HG02610 (cell line): ENCODE data around the gene SIGMAR1.
A peak's percentile ranks its signal among the peaks of the same experiment; 100 is the strongest.

ENCODE experiments used
- ATAC-seq: cut with Tn5 transposase; IDR thresholded peaks from one replicate; pipeline ENCODE4 v1.9.1; 2021; ENCODE audit warnings: mild to moderate bottlenecking, moderate library complexity; ENCODE audit not compliant: unreplicated experiment

The SIGMAR1 gene

DNA sequence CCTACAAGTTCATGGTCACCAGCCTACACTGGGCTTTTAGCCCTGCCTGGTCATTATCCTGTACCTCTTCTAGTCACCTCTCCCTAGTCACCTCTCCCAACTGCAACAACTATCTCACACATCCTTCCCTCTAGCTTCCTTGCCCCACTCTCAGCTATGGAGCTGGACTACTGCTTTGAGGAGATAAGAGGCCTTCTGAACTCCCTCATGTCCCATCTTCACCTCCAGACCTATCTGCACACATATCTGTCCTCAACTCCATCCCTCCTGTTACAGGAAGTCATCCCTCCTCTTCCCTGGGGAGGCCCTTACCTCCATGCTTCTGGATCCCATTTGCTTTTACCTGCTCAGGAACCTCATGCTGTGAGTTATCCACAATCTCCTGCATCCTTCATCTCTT lies 31.4 kb downstream of the SIGMAR1 start:
- no peak for ATAC-seq

DNA sequence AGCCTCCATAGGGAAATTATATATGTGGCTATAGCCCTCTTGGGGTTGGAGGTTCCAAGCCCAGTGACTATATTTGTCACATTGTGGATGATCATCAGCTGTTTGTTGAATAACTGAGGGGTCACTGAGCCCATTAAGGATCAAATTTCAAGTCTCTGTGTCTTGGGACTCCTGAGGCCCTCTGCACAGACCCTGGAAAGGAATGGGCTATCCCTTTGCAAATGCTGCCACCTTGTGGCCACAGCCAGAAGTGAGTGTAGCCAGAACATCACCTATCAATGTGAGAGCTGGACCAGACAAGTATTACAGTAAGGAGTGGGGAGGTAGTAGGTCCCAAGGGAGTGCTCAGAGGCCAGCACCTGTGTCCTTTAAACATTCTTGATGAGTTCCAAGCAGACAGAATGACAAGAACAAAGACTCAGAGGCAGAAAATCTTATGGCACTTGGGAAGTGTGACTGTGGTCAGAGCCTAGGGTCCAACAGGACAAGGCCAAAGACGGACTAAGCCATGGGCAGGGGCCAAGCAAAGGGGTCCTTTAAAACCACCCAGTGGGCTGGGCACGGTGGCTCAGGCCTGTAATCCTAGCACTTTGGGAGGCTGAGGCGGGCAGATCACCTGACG lies 33.9 kb downstream of the SIGMAR1 start:
- ATAC-seq, result peak; percentile 74

DNA sequence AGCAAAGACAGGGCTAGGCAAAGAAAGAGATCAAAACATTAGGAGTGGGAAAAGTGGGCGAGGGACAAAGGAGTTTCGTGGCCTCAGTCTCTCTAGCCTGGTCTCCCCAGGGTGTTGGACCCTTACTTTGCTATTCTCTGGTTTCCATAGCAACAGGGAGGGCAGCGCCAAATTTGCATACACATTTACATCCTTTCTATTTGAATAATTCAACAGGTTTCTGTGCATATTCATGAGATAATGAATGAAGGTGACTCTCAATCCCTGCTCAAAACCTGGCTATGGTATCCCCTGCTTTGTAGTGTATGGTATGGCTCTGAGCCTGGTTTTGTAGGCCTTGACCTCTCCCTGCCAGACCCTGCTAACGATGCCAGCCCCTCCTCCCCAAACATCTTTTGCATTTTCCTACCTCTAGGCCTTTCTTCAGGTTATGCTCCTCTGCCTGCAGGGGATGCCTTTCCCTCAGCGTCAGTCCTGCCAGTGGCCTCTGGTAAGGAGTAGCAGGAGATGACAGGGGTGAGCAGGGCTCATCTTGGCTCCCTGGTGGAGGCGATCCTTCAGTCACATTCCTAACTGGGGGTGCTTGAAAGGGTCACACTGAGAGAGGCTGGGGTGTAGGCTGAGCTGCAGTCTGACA lies 35.5 kb downstream of the SIGMAR1 start:
- ATAC-seq, result no peak

DNA sequence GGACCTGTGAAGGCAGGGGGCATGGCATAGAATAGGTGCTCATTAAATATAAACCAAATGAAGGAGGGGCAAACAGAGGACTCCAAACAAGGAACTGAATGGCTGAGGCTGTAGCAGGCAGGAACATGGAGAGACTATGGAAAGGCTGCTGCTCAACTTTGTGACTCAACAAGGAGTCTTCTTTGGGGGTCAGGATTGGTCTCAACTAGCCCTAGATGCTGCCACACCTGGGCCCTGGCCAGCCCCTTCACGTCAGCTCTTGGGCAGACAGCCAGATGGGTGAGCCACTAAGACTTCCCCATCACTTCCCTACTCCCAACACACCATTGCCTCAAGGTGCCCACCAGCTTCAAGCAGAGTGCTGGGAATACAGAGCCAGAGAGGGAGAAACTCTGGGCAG lies 36.7 kb downstream of the SIGMAR1 start:
- no peak for ATAC-seq

DNA sequence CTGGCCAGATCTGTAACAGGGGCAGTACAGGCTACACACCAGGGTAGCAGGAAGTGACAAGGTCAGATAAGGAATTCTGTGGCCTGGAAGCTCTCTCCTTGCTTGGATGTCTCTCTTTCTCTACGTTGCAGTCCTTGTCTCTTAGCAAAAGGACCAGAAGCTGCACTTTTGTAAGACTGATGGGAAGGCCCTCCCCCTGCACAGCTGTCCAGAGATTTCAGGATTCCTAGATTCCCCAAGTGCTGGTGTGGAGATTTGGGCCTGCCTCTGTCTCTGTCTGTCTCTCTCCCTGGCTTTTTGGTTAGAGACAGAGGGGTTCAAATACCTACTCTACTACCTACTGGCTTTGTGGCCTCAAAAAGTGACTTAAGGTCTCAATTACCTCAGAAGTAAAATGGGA lies 38.0 kb downstream of the SIGMAR1 start:
- no peak for ATAC-seq

DNA sequence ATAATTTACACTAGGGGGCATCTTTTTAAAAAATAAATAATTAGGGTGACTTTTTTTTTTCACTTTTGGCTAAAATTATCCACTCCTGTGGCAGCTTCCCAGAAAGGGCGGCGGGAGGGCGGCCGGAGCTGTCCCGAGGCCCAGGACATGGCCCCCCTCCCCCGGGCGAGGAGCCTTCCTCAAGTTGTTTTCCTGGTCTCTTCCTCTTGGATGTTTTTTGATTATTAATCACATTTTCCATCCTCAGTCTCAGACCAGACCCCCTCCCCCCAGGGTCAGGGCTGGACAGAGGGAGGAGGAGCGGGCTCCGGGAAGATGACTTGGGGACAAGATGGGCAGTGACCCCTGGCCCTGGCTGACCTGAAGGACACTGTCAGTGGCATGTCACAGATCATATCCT lies 43.4 kb downstream of the SIGMAR1 start:
- no peak for ATAC-seq

DNA sequence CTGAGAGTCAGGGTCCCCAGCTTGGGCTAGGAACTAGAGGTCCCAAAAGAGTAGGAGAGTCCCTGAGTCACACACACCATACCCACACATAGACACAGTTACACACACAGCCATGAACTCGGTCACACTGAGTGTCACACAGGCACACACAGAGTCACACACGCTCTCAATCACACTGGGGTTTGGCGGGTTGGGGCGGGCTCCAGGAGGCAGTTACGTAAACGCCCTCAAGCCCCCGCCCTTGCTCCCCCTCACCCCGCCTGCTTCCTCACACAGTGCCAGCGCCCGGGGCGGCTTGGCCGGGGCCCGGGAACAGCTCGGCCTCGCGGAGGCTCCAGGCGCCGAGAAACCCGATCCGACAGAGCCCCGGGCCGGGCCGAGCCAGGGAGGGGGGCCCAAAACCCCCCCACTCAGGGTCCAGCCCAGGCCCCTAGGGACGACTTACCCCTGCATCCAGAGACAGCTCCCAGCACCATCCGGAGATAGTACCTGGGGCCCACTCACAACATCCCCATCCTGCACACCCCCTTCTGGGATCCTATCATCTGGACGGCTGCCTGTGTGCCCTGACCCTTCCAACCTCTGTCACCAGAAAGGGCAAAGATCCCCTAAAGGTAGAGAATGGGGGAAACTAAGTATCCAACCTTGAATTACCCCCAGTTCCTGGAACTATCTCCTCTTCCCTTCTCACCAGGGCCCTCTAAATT lies 44.5 kb downstream of the SIGMAR1 start:
- no peak for ATAC-seq

DNA sequence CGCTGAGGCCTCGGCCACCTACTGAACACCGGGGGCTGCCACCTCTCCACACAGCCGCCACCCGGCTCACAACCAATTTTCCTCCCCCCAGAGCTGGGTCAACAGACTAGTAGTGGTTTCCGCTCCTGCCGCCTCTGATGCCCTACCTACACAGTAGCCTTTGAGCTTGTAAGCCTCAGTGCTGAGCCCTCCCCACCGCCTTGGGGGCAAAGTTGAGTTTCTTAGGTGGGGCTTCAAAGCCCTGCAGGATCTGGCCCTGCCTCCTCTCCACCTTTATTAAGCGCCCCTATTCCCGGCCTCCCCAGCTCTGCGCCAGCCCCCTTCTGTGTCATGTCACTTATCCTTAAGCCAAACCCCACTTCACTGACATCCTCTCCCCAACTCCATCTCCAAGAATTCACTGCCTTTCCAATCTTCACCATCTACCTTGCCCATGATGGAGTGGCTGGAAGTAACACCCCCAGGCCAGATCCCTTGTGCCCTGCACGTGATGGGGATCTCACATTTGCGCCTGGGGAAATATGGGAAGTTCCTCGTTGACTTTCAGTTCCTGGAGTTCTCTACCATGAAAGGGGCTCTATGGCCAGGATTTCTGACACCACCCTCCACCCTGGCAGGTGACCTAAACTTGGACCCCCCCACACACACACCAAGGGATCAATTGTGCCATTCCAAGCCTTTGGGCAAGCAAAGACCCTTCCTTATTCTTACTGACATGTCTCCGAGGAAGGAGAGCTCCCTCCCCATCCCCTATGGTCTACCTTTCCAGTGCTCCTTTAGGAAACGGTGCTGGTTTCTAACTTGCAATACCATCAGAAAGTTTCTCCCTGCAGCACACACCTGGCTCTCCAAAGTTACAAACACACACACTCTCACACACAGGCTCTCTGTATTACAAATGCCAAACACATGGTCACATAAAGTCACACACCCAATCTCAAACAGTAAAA lies 45.4 kb downstream of the SIGMAR1 start:
- no peak for ATAC-seq

DNA sequence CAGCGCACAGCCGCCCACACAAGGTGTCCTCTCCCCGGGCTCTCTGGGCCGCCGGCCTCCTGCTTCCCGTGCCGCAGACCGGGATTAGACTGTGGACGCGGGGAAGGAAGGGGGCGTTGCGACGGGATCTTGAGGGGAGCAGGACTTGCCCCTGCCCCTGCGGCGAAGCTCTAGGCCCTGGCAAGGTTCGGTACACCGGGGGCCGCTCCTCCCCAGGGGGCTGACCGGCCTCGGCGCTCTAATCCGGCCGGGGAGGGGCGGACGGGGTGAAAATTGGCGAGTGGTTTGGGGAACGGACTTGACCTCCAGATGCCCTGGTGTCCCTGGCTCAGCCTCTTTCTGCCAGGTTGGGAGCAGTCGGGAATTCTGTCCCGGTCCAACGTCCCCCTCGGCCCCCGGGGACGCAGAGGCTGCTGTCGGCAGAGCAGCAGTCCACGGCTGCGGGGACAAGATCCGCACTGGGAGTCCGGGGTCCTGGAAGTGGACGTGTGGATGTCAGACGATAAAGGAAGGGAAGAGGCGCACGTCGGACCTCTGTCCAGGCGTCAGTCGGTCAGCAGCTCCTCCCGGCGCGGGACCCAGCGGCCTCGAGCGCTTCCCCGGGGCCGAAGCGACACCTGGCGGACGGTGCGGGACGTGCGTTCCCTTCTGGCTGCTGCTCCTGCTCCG lies 46.2 kb downstream of the SIGMAR1 start:
- ATAC-seq, result no peak

DNA sequence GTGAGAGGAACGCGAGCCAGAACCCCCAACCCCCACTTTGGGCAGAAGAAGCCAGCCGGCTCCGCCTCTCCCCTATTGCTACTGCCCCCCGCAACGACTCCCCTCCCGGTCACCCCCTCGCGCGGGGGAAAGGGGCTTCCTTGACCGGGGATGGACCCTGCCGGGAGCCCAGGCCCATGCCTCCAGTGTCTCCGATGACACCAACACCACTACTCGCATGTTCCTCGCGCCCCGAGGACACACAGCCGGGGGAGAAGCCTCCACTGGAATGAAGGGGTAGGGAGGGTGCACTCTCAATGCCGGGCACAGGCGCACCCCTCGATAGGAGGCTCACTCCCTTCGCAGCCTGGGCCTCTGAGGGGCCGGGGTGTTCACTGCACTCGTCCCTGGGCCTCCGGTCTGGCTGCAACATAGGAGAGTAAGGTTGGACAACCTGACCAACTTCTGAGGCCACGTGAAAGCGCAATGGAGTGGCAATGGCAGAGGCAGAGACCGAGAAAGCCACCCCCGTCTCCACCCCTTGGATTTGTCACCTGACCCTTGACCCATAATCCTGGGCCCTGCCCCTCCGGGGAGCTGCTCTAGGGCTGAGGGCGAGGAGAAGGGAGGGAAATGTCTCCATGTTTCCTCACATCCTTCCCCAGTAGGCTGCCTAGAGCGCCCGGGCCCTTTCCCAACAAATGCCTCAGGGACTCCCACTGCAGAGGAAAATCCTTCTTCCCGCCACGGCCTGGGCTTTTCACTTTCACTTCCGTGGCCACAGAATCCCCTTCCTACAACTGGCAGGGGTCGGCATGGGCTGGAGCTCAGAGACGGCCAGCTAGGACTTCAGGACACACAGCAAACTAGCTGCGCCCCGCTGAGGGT lies 47.0 kb downstream of the SIGMAR1 start:
- no peak for ATAC-seq

DNA sequence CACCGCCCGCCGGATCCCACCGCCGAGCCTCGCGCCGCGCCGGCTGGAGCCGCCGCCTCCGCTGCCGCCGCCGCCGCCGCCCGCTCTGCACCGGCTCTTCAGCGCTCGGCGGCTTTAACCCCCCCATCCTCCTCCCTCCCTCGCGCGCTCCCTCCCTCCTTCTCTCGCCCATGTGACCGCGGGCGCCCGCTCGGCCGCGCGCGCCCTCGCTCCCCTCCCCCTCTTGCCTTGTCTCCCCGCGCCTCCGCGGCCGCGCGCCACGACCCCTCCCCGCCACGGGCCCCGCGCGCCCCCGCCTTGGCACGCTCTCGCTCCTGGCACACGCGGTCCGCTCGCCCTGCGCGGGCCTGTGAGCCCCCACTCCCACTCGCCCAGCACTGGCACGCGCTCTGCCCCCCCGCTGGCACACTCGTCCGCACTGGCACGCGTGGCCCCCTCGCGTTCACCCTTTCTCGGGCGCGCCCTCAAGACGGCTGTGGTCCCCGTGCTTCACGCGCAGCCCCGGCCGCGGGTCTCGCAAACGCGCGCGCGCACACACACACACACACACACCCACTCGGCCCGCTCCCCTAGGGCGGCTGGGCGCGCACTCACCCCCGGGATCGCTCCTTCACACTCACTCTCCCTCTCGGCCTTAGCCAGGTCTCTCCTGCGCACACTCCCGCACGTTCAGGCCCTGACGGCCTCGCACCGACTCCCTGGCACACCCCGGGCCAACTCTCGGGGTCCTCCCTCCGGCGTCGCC lies 47.8 kb downstream of the SIGMAR1 start, which contains the start of gene CNTFR:
CNTFR (minus strand) TSS at position 89 of the 745 bp plus-strand sequence. CDS start 20,743 bp downstream, outside the sequence.
- no peak for ATAC-seq

DNA sequence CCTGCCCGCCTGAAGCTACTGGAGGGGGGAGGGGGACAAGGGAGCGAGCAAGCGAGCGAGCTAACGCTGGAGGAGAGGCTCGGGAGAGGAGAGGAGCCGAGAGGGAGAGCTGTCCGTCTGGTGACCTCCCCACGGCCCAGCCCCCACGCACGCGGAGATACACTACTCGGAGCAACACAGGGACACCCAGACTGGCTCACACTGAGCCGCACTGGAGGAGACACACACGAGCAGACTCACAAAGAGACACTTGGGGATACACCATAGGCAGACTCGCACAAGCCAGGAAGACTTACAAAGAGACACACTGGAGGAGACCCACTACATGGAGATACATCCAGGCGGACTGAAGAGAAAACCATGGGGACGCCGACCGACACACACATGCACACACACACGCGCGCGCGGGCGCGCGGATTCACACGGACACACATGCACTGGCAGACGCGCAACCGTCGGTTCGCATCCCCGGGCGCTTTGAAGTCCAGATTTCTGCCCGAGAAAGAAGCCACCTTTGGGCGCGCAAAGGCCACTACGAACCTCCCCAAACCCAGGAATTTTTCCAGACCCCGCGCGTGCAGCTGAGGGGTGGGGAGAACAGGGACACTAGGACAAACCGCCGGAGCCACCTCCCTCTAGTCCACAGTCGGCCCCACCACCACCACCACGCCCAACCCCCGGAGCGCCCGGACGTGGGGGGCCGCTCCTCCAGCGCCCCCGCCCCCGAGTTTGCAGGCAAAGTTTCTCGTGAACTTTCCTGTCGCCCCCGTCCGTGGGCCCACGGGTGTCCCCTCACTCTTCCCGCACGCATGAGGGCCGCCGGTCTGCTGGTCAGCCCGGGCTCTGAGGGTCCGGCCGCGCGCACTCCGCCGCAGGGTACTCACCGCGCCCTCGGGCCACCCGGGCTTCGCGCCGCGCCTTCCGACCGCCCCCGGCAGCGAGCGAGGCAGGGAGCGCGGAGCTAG lies 48.6 kb downstream of the SIGMAR1 start:
- no peak for ATAC-seq

DNA sequence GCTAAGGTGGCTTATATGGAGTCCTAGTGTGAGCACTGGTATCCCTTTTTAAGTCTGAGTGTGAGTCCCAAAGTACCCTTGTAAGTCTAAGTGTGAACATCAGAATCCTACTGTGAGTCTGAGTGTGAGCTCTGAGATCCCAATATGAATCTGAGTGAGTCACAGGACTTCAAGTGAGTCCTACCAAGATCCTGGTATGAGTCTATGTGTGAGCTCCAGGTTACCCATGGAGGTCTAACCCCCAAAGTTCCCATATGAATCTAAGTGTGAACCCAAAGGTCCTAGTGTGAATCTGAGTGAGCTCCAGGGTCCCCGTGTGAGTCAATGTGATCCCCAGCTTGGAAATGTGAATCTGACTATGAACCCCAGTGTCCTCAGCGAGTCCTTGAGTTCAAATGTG lies 50.3 kb downstream of the SIGMAR1 start:
- ATAC-seq, result no peak

DNA sequence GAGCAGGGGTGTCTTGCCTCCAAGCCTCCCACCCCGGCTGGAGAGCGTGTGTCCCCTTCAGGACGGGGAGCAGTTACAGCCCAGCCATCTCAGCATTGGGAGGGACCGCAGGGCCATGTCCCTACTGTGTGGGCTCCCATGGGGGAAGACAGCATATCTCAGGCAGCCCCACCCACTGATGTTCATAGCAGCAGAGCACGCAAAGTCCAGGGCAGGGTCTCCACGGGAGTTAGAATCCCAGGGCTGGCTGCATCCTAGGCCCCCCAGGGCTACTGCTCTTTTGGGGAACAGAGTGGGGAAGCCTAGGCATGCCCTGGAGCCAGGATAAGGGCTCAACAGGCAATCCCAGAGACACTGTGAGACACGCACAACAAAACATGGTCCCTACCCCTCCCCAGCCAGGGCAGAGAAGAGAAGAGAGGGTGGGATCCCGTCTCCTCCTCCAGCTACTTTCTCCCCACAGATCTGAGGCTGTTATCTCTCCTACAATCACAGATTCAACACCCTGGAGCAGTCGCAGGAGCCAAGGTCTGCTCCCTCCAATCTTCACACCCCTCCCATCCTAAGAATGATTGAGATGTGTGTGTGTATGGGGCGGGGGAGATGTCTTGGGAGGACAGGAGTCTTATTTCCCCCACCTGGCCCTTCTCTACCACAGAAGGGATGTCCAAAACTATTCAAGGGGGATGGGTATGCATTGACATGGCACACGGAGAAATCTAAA lies 51.5 kb downstream of the SIGMAR1 start:
- no peak for ATAC-seq

DNA sequence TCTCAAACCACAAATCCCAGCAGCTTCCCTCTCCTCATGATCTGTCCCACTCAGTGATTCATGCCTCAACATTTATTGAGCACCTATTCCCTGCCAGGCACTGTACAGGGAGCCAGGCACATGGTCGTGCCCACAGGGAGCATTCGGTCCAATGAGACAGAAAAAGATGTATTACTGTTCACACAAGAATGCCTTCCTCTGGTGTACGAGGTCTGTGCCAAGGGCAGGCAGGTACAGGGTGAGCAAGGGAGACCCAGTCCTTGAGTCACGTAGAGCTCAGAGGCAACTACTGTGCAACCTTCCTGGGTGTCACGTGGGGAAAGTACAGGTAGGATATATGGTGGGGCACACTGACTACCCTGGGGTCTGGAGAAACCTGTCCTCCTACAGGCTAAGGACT lies 52.6 kb downstream of the SIGMAR1 start:
- ATAC-seq, result no peak
